ENCODE data around the gene PPM1M.

GRCh38 chr3:52293491-52294319, 48.1 kb downstream of the PPM1M start:
- TF ChIP-seq CTCF (IDR thresholded peaks at IDR 0.05) (no peak), EZH2phosphoT487 (IDR thresholded peaks at IDR 0.05) (no peak), EZH2 (IDR thresholded peaks at IDR 0.05) (no peak)

All from neural progenitor cell (in vitro differentiated cells).